ENCODE measurements around the gene MMP25. TPM values are rescaled to one million over a fixed set of nuclear protein-coding genes. Genes with fewer than 3 reads are reported as not detected.

Gene MMP25
- total RNA-seq, 2 experiments from 2014 or later = 0.42 to 0.80 TPM

DNA sequence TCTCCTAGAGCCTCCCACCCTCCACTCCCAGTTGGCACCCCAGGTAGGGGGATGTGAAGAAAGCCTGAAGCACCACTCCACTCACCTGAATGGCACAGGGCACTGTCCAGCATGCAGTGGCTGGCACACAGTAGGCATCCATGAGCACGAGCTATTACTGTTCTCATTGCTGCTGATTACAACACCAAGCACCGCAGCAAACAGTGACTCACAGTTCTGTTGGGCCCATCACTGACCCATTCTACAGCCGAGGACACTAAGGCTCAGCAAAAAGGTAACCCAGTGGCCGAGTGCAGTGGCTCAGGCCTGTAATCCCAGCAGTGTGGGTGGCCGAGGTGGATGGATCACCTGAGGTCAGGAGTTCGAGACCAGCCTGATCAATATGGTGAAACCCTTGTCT lies 50.0 kb downstream of the MMP25 start:
- no peaks in the 10 kb centered on the region for H3K36me3 ChIP-seq (ENCODE audit: insufficient read depth, low read length)
- DNase-seq (no peak), ATAC-seq (ENCODE audit: poor library complexity) (no peak)
- Mint-ChIP-seq H3K27me3 (no peaks in the 10 kb centered on the region), H3K4me3 (no peak overlapping the region), H3K27ac (no peak overlapping the region), H3K4me1 (ENCODE audit: low read depth) (peaks cover 60% of the 10 kb centered on the region), H3K9me3 (no peaks in the 10 kb centered on the region), H3K36me3 (ENCODE audit: low read depth) (no peaks in the 10 kb centered on the region)
- no peak overlapping the region for H3K4me3 ChIP-seq (ENCODE audit: low read length)
- intact Hi-C loops (cut with DNase I, micrococcal nuclease) = loop anchor here in 1 of 2 experiments (1.0 kb wide), 1 partner anchor 33 kb away; no protein-coding TSS in a partner anchor
- no peaks in the 10 kb centered on the region for H3K9me3 ChIP-seq (ENCODE audit: control insufficient read depth in 1 of 2, insufficient read depth in 1 of 2, low read length in 2 of 2)
- TF ChIP-seq, protein P1, sequence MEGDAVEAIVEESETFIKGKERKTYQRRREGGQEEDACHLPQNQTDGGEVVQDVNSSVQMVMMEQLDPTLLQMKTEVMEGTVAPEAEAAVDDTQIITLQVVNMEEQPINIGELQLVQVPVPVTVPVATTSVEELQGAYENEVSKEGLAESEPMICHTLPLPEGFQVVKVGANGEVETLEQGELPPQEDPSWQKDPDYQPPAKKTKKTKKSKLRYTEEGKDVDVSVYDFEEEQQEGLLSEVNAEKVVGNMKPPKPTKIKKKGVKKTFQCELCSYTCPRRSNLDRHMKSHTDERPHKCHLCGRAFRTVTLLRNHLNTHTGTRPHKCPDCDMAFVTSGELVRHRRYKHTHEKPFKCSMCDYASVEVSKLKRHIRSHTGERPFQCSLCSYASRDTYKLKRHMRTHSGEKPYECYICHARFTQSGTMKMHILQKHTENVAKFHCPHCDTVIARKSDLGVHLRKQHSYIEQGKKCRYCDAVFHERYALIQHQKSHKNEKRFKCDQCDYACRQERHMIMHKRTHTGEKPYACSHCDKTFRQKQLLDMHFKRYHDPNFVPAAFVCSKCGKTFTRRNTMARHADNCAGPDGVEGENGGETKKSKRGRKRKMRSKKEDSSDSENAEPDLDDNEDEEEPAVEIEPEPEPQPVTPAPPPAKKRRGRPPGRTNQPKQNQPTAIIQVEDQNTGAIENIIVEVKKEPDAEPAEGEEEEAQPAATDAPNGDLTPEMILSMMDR (IDR thresholded peaks at IDR 0.05) = no peak
- peak overlapping the region; percentile 2 to 48 for H3K27ac ChIP-seq (ENCODE audit: low read depth in 1 of 2, low read length in 2 of 2)
- ChIA-PET CTCF (interaction anchor here (0.8 to 2.4 kb wide), 9 partner anchors 10 to 65 kb away, joined by 3 to 20 read pairs (median 4); partner anchors contain the start of gene ZNF213), POLR2A (interaction anchor here (1.2 to 9.3 kb wide), 5 partner anchors 21 to 48 kb away, joined by 4 to 91 read pairs (median 17); partner anchors contain the start of gene IL32)
- peaks cover 71% of the 10 kb centered on the region for H3K4me1 ChIP-seq (ENCODE audit: insufficient read depth, low read length)
- H3K27me3 ChIP-seq (ENCODE audit: control insufficient read depth in 1 of 2, insufficient read depth in 2 of 2, low read length in 2 of 2) = no peaks in the 10 kb centered on the region

DNA sequence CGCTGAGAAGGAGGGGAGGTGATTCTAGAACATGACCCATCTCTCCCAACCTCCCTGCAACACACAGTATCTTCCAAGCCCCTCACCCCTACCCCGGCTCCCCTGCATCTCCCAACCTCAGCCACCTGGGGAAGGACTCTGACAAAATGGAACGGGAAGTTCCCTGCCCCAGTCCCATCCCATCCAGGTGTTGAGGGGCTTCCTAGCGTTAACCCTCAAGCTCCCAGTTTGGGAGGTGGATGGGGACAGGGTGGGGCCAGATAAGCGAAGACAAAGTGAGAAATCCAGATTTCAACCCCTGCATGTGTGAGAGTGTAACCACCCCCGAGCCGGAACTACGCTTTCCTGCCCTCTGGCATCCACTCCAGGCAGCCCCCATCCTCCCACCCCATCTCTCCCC lies 50.9 kb downstream of the MMP25 start:
- ChIA-PET CTCF (interaction anchor here (0.8 to 3.7 kb wide), 7 partner anchors 11 to 66 kb away, joined by 3 to 30 read pairs (median 4); no protein-coding TSS in a partner anchor), POLR2A (interaction anchor here (1.2 to 9.3 kb wide), 5 partner anchors 22 to 49 kb away, joined by 4 to 91 read pairs (median 17); partner anchors contain the start of gene IL32)
- H3K4me1 ChIP-seq (ENCODE audit: insufficient read depth, low read length) = peaks cover 70% of the 10 kb centered on the region
- no peaks in the 10 kb centered on the region for H3K9me3 ChIP-seq (ENCODE audit: control insufficient read depth in 1 of 2, insufficient read depth in 1 of 2, low read length in 2 of 2)
- H3K27ac ChIP-seq (ENCODE audit: low read depth in 1 of 2, low read length in 2 of 2) = no peak overlapping the region
- H3K36me3 ChIP-seq (ENCODE audit: insufficient read depth, low read length) = no peaks in the 10 kb centered on the region
- ATAC-seq (ENCODE audit: poor library complexity) = no peak
- no peak for DNase-seq
- Mint-ChIP-seq H3K4me1 (ENCODE audit: low read depth) (peaks cover 65% of the 10 kb centered on the region), H3K27me3 (no peaks in the 10 kb centered on the region), H3K9me3 (no peaks in the 10 kb centered on the region), H3K4me3 (no peak overlapping the region), H3K36me3 (ENCODE audit: low read depth) (no peaks in the 10 kb centered on the region), H3K27ac (peak overlapping the region; percentile 71)
- no peaks in the 10 kb centered on the region for H3K27me3 ChIP-seq (ENCODE audit: control insufficient read depth in 1 of 2, insufficient read depth in 2 of 2, low read length in 2 of 2)
- no peak overlapping the region for H3K4me3 ChIP-seq (ENCODE audit: low read length)
- intact Hi-C loops (cut with DNase I, micrococcal nuclease) = no loop called here
- TF ChIP-seq, protein P1 (IDR thresholded peaks at IDR 0.05) = no peak

DNA sequence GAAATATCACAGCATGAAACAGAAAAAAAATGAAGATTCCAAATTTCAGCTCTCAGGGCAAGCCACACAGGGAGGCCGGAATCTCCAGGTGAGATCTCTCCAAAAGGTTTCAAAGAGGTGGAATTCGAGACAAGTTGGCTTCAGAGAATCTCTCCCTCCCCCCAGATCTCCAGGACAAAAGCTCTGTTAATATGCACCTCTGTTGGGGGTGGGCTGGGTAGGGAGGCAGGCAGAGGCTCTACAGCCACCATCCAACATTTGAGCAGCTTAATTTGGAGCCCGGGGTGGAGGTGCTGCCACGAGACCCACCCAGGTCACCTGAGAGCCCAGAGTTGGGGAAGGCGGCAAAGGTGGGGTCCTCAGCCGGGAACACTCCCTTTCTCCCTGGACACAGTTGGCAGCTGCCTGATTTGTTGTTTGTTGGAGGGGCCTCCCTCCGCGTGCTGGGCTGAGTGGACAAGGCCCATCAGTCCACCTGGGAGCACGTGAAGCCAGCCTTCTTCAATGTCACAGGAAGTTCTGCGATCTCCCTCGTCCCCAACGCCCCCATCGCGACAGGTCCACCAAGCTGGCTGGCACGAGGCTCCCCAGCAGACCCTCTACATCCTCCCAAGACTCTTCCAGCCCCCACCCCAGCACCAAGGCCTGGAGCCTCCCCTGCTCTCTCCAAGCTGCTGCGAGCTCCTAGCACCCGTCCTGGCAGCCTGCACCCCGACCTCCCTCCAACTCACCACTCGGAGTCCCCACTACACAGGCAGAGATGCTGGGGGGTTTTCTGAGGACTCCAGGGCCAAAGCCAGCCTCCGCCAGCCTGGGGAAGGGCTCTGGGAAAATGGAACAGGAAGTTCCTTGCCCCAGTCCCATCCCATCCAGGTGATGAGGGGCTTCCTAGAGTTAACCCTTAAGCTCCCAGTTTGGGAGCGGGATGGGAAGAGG lies 52.4 kb downstream of the MMP25 start, which contains the start of gene ZSCAN10:
Gene ZSCAN10 (minus strand): TSS at position 836 of the 936 bp plus-strand sequence. CDS start 6,357 bp downstream, outside the sequence.
- Mint-ChIP-seq H3K4me1 (ENCODE audit: low read depth) (peaks cover 74% of the 10 kb centered on the region), H3K27ac (peak within 1 kb of the TSS; percentile 71), H3K27me3 (no peaks in the 10 kb centered on the region), H3K4me3 (peak within 1 kb of the TSS; percentile 82), H3K36me3 (ENCODE audit: low read depth) (no peaks in the 10 kb centered on the region), H3K9me3 (no peaks in the 10 kb centered on the region)
- CTCF ChIA-PET = interaction anchor here (1.5 to 3.7 kb wide), 4 partner anchors 30 to 67 kb away, joined by 4 to 30 read pairs (median 10); no protein-coding TSS in a partner anchor
- POLR2A ChIA-PET = interaction anchor here (0.8 to 9.3 kb wide), 10 partner anchors 19 to 303 kb away, joined by 3 to 91 read pairs (median 7); partner anchors contain the start of genes IL32, ZNF174 and ZNF213
- Histone ChIP-seq H3K27me3 (ENCODE audit: control insufficient read depth in 1 of 2, insufficient read depth in 2 of 2, low read length in 2 of 2) (no peaks in the 10 kb centered on the region), H3K4me3 (ENCODE audit: low read length) (peak within 1 kb of the TSS; percentile 48), H3K9me3 (ENCODE audit: control insufficient read depth in 1 of 2, insufficient read depth in 1 of 2, low read length in 2 of 2) (no peaks in the 10 kb centered on the region), H3K4me1 (ENCODE audit: insufficient read depth, low read length) (peaks cover 61% of the 10 kb centered on the region), H3K36me3 (ENCODE audit: insufficient read depth, low read length) (no peaks in the 10 kb centered on the region), H3K27ac (ENCODE audit: low read depth in 1 of 2, low read length in 2 of 2) (peak within 1 kb of the TSS in 1 of 2 donors; percentile 18)
- TF ChIP-seq, protein P1 (IDR thresholded peaks at IDR 0.05) = no peak
- DNase-seq (no peak), ATAC-seq (ENCODE audit: poor library complexity) (no peak)
- intact Hi-C loops (cut with DNase I, micrococcal nuclease) = loop anchor here in 1 of 2 experiments (2.0 kb wide), 1 partner anchor 22 kb away; no protein-coding TSS in a partner anchor
